ENCODE data around the gene LHFPL3. TPM values are rescaled to one million over a fixed set of nuclear protein-coding genes. Genes with fewer than 3 reads are reported as not detected.

LHFPL3 gene
- total RNA-seq, 1 donor from 2014 or later, result not detected

GRCh38 chr7:104951546-104951945, 623.1 kb downstream of the LHFPL3 start:
- DNase-seq (ENCODE audit: low spot score), result no peak

DNA sequence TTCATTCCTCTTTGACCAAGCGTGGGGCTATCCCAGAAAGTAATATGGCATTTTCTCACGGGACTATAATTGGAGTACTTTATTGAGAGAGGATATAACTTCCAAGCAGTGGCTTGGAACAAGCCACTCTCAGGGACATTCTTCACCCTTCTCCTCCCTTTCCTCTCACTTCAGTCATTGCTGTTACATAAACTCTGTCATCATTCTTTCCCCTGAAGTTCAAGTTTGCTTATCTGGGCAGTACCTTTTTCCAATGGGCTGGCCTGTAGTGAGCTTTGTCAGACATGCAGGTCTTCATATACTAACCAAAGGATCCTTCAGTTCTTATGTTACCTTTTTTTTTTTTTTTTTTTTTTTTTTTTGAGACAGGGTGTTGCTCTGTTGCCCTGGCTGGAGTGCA, 626.9 kb downstream of the LHFPL3 start:
- no peak for DNase-seq (ENCODE audit: low spot score)
- ATAC-seq, result no peak

More at GRCh38 chr7:104951546-104951945, 623.1 kb downstream of the LHFPL3 start:
- ATAC-seq, result no peak

Other genes with a start within 250 kb of the LHFPL3 start
- 13.9 TPM for gene ORC5, start 120.6 kb upstream of the LHFPL3 start, total RNA-seq